ENCODE data around the gene TRAPPC12.

TRAPPC12 gene

DNA sequence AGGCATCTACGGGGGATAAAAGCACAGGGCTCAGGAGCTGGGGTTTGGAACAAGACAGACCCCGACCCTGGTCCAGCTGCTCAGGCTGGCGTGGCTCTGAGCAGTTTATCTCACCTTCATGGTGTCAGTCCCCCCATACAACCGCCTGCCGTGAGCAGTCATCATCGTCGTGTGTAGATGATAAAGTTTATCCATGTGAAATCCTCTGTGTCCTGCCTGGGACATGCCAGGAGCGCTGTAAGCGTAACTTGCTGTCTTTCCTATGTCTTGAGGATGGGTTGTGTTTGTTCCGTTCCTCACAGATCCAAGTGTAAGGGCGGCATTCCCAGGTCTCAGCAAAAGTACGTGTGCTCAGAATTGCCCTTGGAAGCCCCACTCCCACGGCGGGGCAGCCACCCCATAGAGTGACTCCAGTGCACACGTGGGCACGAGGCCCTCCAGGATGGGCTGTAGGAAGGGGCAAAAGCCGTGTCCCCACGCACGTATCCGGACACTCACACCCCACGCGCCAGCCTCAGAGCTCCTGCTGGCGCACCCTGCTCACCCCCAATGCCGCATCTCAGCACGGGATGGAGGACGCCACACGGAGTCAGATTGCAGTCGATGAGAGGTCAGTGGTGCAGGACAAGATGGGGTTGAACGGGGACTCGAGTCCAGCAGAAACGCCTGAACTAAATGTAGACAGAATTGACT is 88.9 kb downstream of the TRAPPC12 start:
- DNase-seq (ENCODE audit: low read depth, low spot score) = no peak

DNA sequence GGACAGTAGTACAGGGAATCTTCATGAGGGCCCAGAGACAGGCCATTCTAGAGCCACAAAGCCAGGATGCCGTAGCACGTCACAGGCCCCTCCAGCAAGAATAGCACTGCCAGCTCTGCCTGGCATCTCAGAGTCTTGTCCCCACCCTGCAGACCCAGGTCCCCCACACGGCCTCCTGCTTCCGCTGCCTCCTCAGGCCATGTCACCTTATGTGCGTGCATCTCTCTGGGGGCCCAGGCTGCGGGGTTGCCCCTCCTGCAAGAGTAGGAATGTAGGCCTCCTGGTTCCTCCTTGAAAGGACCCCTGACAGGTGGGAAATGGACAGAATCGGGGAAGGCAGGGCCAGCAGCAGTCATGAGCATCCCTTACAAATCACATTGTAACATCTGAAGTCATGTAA is 90.0 kb downstream of the TRAPPC12 start:
- no peak for DNase-seq (ENCODE audit: low read depth, low spot score)

DNA sequence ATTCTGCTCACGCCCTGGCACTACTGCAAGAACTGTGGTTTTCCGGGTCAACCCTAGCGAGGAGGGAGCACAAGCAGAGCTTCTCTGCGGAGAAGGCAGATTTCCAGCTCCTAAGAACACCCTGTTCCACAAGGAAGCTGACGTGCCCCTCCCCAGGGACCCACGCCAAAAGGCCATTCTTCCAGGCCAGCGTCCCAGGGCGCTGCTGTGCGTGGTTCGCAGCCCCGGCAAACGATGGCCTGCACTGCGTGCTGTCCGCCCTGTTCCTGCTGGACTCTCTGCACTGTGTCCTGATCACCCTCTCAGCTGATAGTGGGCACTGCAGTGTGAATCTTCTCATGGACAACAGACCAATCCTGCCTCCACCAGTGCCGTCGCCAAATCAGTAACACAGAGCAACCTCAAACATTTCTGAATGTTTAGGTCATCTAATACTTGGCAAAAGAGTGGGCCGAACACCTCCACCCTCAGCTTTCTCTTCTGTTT is 90.7 kb downstream of the TRAPPC12 start:
- no peak for DNase-seq (ENCODE audit: low read depth, low spot score)

DNA sequence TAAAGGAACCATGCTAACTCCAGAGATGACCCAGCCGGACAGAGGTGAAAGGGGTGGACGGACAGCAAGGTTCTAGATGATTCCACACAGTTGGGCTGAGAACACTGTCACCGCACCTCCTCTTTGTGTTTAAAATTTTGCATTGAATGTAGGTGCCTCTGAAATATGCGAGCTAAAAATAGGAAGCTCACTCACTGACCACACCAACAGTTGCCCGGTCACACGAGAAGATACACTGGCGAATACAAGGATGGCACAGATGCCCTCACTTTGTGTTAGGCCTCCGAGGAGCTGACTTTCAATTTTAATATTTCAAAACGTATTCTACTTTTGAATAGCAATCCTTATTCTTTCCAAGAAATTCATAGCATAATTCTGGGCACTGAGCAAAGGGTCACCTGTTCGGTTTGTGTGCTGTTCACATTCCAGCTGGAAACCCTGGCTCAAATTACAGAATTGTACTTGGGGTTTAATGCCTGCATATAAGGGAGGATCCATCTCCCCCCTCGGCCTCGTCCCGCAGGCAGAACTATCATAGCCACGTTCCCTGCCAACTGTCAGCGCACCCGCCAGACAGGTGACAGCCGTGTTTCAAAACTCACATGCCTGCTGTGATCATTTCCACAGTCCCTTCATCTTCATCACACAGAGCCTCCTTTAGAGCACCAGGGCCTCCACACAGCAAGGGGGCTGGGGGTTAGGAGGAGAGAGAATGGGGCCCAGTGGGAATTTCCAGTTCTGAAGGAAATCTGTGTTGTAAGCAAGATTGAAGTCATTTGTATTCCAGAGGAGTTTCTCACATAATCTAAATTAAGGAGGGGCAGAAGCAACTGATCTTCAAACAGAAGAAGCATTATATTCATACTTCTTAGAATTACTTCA is 91.6 kb downstream of the TRAPPC12 start:
- no peak for DNase-seq (ENCODE audit: low read depth, low spot score)

DNA sequence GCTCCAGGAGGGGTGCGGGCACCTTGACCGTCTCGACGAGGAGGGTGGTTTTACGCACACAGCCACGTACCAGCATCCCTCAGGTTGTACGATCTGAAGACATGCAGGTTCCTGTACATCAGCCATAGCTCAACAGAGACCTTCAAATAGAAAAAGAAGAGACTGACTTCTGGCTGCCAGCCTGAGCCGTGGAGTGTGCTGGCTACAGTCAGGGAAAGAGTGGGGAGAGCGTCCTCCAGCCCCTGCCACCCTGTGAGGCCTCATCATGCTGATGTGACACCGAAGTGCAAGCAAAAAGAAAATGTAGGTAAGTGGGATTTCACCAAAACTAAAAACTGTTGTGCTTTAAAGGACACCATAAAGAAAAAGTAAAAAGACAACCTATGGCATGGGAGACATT is 92.8 kb downstream of the TRAPPC12 start:
- DNase-seq (ENCODE audit: low read depth, low spot score) = no peak

DNA sequence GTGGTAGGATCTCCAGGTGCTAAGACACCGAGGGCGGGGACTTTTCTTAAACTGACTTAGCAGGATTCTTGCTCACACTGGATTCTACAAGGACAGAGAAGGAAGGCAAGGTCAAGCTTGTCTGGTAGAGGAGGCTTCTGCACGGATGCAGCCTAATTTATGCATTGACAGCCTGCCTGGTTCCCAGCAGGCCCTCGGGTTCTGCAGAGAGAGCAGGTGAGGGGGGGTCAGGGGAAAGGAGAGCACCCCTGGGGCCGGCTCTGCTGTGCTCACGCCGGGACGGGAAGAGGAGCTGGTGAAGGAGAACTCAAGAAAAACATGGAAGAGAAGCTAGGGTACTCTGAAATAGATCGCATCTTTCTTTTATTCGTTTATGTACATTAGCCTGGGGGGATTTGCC is 93.5 kb downstream of the TRAPPC12 start:
- no peak for DNase-seq (ENCODE audit: low read depth, low spot score)

DNA sequence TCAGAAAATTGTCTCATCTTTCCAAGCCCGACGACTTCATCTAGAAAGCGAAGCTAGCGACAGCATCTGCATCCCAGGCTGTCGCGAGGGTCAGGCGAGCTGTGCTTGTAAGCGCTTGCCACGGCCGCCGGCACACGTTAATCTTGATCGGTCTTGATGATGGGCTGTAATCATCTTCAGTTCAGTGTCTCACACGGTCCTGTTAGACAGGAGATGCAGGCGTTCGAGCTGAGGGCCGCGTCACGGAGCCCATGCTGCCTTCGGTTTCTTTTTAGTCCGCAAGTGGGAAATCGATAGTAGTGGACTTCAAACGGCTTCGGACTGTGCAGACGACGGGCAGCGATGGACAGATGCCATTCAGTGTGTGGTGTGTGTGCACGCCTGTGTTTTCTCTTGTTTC is 96.3 kb downstream of the TRAPPC12 start:
- no peak for DNase-seq (ENCODE audit: low read depth, low spot score)

DNA sequence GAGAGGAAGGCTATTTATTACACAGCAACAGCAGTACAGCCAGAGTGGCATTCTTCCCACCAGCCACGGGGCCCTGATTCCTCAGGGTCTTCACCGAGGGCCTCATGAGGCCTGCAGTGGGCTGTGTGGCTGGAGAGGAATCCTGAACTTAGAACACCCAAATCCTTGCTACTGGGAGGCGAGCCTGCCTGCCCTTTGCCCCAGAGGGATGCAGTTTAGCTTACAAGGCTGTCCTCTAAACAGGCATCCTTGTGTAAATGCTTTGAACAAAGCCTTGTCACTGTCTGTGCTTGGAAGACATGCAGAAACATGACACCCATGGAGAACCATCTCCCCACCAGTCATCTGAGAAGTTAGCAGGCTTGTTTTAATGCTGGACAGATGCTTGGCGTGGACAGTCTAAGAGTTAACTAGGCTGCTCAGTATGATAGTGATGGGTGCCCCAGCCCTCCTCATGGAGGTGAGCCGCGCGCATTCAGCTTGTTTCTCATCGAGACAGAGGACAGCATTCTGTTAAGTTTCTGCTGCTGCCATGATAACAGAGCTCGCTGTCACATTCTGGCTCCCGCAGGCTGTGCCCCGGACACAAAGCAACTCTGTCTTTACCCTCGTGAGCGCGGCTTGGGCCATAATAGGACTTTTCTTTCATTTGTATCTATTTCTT is 97.0 kb downstream of the TRAPPC12 start:
- DNase-seq (ENCODE audit: low read depth, low spot score) = no peak

DNA sequence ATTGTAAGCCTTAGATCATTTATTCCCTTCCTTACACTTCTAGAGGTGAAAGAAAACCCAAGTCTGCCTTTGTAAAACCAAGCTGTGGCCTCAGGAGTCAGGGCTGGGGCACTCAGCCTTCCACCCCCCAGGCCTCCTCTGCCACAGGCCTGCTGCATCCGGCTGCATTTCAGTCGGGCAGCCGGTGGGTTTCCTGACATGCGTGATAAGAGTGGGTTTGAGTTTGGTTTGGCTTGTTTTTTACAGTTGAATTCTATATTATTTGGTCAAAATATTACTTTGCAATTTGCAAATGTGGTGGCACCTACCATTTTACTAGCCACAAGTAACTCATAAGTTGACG is 97.5 kb downstream of the TRAPPC12 start:
- DNase-seq (ENCODE audit: low read depth, low spot score) = no peak

DNA sequence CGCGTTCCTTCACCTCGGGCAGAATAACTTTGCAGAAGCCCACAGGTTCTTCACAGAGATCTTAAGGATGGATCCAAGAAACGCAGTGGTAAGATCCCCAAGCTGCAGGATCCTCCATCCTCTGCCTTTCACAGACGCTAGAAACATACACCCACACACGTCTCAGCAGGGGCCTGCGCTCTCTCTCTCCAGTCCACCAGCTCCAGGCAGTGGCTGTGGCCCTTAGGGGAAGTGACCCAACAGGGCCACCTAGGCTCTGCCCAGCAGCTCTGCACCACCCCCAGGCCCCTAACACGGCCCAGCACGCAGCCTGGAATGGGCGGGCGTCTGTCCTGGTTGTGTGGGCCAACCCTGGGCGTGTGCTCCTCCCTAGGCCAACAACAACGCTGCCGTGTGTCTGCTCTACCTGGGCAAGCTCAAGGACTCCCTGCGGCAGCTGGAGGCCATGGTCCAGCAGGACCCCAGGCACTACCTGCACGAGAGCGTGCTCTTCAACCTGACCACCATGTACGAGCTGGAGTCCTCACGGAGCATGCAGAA is 99.4 kb downstream of the TRAPPC12 start:
- no peak for DNase-seq (ENCODE audit: low read depth, low spot score)

DNA sequence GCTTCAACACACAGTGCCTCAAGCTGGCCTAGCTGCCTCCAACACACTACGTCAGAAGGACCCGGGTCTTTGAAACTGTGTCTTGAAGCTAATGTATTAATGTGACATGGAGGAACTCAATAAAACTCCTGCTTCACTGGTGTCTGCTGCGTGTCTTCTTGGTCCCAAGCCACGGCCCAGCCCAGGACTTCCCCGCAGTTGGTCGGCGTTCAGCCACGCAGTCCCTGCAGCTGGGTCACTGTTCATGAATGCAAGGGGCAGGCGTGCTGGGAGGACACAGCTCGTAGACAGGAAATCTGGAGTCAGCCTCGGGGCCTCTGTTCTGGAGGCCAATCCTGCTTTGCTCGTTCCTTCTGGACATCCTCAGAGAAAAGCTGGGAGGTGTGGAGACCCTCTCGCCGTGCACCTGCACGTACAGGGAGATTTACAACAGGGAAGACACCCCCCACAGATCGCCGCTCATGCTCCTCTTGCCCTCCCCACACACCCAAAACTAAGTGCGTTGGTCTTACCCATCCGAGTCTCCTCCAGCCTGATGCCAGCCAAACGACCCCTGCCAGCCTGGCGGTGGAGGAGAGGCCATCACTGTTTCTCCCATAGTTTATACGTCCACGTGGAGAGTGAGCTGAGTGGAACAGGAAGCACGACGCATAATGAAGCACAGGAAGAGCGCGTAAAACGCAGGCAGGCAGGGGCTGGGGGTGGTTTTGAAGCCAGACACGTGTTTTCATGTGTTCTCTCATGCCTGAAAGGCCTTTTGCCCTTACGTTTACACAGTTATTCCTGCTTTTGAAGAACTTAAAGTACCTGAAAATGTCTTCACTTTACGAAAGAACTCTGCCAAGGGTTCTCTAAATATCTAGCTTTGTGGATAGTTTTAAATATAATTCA is 100.2 kb downstream of the TRAPPC12 start:
- DNase-seq (ENCODE audit: low read depth, low spot score) = no peak

DNA sequence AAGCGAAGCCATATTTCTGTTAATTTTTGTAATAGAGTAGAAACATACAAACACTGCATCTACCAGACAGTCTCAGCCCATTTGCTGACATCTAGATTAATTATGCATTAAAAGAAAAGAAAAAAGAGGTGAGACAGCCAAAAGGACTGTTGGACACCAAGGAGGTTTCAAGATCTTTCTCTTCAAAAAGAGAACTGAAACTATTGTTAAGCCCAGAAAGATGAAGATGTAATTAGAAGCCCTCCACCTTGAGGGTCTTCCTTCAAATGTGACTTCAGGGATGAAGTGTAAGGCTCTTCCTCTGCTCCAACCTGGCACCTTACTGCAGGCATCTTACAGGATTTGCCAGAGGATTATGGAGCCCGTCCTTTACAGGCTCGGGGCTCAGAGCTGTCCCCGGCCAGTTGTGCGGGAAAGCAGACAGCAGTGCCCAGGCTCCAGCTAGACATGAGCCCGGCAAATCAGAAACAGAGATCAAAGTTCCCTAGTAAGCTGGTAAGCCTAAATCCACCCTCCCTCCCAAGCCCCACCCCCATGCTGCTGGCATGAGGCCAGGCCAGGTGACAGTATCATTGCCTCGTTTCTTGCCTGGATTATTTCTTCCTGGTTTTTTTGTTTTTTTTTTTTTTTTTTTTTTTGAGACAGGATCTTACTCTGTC is 101.0 kb downstream of the TRAPPC12 start:
- DNase-seq (ENCODE audit: low read depth, low spot score) = no peak

DNA sequence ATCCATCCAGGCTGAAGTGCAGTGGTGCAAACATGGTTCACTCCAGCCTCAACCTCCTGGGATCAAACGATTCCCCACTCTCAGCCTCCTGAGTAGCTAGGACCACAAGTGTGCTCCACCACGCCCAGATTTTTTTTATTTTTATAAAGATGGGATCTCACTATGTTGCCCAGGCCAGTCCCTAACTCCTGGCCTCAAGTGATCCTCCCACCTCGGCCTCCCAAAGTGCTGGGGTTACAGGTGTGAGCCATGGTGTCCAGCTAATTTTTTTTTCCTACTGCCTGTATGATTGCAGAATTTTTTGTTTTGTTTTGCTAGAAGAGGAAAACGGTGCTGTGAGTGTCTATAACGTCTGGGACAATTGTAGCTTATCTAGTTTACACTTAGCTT is 101.5 kb downstream of the TRAPPC12 start:
- no peak for DNase-seq (ENCODE audit: low read depth, low spot score)

DNA sequence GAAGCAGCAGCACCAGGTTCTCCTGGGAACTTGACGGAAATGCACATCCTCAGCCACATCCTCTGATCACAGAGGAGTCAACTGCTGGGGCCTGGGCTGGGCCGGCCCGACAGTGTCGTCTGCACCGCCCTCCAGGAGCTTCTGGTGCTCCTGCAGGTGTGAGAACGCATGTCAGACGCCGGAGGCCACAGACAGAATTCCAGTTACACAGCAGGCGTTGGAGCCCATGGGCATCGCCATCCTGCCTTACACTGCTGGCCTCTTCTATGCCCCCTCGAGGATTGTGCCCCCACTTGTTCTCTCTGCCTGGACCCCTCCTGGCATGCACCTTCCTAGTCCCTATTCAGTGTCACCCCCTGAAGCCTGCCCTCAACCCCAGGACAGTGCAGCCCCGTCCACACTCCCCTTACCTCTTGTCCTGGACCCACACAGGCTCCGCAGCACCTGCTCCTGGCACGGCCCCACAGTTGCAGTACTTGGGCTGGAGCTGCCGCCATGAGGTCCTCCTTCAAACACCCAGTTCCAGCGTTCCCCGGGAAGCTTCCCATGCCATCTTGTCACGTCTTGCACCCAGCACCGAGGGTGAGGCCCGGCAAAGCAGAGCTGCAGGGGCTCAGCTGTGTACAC is 102.4 kb downstream of the TRAPPC12 start:
- no peak for DNase-seq (ENCODE audit: low read depth, low spot score)

DNA sequence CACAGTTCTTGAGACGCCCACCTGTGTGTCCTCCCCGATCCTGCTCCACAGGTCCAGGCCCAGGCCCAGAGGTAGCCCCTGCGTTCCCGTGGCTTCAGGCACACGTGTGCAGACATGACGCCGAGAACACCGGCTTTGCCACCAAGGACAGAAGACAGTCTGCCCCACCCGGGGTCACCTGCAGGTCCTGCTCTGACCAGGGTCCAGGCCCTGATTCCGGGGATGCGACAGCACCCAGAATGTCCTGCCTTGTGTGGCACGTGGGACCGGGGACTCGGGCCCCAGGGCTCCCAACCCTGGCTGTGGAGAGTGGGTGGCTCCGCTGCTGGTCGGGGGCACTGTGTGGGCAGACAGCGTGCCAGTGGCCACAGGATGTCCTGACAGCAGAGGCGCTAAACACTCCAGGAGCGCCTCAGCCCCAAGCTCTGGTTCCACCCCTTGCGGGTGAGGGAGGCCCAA is 102.9 kb downstream of the TRAPPC12 start:
- no peak for DNase-seq (ENCODE audit: low read depth, low spot score)

DNA sequence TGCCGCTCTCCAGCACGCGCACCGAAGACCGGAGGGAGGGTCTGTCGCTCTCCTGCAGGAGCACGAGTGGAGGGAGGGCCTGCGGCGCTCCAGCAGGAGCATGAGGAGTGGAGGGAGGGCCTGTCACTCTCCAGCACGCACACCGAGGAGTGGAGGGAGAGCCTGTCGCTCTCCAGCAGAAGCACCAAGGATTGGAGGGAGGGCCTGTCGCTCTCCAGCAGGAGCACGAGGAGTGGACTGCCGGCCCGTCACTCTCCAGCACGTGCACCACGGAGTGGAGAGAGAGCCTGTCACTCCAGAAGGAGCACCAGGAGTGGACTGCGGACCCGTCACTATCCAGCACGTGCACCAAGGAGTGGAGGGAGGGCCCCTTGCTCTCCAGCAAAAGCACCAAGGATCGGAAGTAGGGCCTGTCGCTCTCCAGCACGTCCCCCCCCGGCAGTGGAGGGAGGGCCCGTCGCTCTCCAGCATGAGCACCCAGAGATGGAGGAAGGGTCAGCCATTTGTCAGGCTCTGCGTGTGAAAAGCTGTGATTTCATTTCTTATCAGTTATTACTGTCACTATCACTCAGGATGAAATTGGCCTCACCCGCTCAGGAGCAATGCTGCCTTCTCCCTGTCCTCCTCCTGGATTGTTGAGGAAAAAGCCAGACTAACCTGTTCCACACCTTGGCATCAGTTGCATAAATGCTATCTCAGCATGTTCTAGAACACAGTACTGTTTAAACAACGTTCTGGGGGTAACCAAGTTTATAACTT is 103.9 kb downstream of the TRAPPC12 start:
- DNase-seq (ENCODE audit: low read depth, low spot score) = peak; percentile 97

DNA sequence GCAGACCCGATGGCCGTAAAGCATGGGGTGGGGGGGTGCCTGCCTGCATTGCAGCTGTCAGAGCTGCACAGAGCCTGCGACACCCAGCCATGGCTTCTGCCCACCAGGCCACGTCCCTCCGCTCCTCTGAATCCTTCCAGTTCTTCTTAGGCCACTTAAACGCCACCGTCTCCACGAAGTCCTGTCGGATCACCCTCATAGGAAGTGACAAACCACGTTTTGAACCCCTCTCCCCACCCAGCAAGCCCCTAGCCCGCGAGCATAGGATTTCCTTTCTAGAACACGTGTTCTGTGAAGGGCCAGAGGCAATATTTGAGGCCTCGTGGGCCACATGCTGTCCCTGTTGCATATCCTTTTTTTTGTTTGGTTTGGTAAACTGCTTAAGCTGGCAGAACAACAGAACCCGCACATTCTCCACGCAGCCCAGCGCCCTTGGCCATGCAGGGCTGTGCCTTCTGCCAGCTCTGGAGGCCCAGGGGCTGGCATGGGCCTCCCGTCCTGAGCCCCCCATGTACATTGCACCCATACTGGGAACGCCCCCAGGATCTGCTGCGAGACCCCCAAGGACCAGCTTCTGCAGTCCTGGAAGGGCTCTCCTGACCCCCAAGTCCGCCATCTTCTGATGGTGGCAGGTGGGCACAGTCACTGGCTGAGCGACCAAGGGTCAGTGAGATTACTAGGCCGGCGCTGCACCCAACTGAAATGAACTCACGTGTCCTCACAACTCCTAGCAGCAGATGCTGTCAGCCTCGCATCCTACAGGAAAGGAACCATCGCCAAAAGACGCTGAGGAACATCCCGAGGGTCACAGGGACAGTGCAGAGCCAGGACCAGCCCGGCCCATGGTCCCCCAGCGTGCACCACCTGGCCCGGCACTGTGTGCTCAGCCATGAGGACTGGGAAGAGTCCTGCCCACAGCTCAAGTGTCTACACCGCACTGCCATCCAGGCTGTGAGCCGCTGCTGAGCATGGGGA is 104.8 kb downstream of the TRAPPC12 start:
- no peak for DNase-seq (ENCODE audit: low read depth, low spot score)

DNA sequence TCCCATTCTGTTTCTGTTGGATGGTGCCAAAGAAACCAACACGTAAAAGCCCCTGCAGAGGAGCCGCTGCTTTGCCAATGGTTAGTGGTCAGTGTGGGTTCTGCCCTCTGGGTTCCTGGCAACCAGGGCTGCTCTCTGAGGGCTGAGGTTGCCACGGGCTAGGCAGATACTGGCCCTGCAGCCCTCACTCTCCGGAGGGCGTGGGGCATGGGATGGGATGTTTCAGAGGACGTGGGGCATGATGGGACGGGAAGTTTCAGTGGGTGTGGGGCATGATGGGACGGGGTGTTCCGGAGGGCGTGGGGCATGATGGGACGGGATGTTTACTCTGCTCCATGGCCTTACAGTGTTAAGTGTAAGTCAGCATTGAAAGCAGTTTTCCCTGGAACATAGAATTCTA is 105.7 kb downstream of the TRAPPC12 start:
- DNase-seq (ENCODE audit: low read depth, low spot score) = no peak

Measured in iPS DF 19.7 (cell line).